ENCODE results near the gene TES.

The TES gene

GRCh38 chr7:116194115-116194514 is 16.2 kb upstream of the TES start:
- no peak for DNase-seq

DNA sequence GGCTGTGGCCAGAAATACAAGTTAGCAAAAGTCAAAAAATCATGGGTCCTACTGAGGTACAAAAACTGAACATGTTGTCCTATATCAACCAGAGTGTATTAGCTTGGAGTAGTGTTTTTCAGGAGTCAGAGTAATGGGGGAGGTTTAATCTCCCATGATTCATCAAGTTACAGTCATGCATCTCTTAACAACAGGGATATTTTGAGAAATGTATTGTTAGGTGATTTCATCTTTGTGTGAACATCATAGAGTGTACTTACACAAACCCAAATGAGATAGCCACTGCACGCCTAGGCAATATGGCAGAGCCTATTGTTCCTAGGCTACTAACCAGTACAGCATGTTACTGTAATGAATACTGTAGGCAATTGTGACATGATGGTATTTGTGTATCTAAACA is 14.9 kb upstream of the TES start:
- DNase-seq, result no peak

DNA sequence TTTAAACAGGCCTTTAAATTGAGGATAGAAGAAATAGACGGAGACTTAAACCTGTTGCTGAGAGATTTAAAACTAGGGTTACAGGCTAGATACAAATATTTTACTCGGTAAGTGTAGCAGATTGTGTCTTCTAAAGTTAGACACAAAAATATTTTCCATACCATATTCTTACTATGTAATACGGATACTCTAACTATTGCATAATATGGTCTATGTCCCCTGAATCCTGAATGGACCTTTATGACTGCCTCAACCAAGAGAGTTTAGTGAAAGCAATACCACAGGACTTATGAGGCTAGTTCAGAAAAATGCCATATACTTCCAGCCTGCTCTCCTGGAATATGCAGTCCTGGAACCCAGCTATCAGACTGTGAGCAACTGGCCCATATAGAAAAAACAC is 13.4 kb upstream of the TES start:
- no peak for DNase-seq

DNA sequence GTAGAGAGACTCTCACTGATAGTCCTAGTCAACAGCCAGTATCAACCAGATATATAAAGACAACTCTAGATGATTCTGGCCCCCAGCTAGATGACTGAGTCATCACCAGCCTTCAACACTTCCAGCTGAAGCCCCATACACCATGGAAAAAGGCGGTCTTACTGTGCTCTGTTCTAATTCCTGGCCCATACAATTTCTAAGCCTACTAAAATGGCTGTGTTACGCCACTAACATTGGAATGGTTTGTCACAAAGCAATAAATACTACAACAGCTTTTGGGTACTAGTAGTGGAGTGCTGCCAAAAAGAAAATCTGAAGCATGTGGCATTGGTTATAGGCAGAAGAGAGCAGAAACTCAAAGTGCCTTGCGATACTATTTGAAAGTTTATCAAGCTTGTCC is 13.0 kb upstream of the TES start:
- no peak for DNase-seq

DNA sequence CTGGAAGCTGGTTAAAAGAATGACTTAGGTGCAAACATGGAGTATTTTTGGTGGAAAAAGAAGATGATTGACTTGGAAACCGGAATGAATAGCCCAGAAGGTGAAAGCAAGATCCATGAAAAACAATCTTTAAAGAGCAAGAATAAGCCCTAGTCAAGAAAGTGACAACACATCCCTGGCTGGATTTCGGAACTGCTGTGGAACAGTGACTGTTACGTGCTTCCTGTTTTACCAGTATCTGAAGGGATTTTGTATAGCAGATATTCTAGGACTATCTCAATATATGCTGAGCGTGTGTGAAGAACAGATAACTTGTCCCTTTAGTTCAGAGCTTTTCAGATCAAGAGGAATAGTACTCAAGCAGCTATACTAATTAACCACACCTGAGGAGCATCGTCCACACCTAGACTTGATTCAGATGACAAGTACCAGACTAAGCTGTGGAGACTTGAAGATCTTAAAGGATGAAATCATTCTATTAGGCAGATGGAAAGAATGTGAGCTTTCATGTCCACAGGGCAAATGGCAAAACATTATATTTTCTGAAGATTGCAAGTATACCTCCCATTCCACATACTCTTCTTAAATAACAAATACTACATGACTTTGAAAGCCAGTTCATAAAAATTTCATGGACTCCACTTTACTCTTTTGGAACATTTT is 11.5 kb upstream of the TES start:
- DNase-seq, result no peak

DNA sequence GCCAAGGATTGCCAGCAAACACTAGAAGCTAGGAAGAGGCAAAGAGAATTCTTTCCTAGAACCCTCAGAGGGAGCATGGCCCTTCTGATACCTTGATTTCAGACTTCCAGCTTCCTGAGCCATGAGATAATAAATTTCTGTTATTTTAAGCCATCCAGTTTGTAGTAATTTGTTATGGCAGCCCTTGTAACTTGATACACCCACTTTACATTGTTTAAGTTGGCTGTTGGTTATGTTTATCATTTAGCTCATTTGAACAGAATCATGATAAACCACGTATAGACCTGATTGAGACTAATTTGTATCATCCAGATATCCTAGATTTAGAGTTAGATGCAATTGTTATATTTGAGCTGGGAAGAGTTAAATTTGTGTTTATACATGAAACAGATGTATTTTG is 9.4 kb upstream of the TES start:
- no peak for DNase-seq

DNA sequence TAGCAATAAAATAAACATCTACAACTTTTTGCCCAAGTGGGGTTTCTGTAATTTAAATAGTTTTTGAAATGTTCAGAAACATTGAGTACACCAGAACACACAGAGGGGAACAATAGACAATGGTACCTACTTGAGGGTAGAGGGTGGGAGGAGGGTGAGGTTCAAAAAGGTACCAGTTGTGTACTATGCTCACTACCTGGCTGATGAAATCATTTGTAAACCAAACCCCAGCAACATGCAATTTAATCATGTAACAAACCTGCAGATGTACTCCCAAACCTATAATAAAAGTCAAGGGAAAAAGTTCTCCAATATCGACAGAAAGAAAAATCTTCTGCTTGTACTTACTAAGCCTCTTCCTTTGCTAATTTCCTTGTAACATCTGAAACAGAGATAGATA is 4.2 kb upstream of the TES start:
- DNase-seq, result no peak

GRCh38 chr7:116208919-116209318 is 1.4 kb upstream of the TES start:
- DNase-seq, result no peak

DNA sequence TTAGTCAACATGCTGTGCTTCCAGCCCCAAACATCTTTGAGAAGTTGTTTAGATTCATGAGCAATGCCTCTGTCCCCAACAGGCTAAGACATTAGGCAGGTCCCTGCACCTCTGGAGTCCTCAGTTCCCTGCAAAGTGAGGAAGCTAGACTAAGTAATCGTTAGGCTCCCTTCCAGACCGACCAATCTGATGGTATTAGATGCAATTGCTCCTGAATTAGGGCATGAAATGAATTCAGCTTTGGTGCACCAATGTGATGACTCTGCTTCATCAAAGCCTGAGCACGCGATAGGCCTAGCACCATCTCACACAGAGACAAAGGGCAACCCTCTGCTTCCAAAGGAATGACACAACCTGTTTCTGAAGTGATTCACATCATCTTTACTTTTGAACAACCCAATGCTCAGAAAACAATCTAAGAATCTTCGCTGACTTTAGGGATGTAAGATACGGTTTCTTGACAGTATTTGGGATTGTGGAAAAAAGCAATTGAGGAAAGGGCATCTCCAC is 723 bp upstream of the TES start:
- no peak for DNase-seq

DNA sequence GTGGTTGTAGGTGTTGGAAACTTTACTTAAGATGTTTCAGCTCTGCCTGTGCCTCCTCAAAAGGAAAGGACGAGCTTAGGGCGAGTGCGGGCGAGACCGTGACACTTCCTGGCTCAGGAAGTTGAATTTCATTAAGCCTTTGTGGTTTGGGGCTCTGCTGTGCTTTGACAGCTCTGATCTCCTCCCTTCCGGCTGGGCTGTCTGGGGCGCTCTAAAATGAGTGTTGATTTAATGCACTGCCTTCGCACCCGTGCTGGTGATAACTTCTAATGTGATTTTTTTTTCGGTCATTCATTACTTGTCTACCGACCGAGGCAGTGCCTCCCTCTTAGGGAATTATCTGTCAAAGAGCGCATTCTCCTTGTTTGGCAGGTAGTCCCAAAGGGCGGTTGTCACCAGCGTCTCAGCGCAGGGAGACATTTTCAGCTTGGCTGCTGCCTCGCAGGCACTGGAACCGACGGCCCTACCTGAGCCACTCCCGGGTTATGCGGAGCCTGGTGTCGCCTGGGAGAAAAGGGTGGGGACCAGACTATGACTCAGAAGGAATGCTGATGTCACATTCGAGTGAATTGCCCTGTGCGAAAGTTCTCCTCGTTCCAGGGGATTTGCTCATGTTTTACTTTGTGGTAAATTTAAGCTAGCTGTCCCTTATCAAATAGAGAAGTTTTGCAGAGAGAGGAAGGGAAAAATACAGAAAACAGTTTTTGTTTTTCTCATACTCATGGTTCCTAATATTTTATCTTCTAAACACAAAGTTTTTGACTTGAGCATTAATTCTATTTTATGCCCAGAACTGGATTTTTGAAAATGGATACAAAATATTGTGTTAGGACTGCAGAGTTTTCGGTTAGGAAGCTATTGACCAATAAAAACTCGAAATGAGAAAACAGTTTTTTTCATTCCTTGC is 920 bp downstream of the TES start:
- peak; percentile 59 to 63 for DNase-seq

DNA sequence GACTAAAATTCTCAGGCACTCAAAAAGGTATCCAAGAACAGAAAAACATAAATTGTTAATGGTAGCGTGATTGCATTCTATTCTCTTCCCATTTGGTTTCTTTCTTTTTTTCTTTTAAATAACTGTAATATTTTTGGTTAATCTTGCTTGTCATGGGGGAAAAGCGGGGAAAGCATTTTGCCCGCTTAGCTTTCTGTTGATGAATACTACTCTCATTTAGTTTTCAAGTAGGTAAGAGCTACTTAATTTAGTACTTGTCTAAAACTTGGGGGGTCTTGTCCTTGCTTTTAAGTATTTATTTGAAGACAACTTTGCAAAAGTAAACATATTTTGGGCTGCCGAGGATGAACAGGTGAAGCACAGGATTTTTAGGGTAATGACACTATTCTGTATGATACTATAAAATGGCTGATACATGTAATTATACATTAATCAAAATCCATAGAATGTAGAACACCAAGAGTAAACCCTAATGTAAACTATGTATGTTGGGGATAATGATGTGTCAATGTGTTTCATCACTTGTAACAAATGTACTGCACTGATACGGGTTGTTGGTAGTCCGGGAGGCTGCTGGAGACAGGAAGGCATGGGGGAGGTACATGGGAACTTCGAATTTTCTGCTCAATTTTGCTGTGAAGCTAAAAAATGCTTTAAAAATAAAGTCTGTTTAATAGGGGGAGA is 1.7 kb downstream of the TES start:
- DNase-seq, result no peak

DNA sequence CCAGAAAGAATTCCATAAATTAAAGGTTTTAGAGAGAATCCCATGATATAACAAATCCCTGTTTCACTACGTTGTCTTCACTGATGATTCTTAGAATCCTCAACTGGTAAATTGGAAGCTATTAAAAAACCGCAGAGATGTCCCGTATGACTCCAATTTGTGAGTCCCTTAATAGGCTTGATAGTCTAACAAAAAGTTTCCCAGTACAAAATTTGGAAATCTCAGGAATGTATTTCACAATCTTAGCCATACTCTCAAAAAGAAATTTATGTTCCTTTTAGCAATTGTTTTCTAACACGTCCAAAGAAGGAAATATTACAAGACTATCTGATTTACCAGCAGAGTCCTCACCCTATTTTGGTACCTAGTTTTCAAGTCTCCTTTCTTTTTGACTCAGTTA is 2.5 kb downstream of the TES start:
- no peak for DNase-seq

- DNase-seq, result no peak
Observed at GRCh38 chr7:116213361-116214130, 3.2 kb downstream of the TES start.

DNA sequence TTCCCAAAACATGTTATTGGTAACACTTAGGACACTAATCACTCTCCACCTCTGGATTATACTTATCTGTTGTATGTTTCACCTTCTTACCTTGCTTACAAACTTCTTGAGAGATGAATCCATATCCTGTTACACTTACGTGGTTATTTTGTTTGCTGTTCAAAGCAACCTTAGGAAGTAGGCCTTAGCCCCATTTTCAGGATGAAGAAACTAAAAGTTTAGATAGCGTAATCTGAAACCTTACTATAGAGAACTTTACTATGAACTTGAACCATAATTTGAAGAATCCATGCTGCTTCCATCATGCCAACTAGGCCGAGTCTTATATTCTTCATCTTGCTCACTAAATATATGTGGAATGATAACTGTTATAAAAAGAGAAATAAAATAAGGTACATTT is 4.6 kb downstream of the TES start:
- no peak for DNase-seq

GRCh38 chr7:116215551-116215950 is 5.2 kb downstream of the TES start:
- DNase-seq, result no peak

DNA sequence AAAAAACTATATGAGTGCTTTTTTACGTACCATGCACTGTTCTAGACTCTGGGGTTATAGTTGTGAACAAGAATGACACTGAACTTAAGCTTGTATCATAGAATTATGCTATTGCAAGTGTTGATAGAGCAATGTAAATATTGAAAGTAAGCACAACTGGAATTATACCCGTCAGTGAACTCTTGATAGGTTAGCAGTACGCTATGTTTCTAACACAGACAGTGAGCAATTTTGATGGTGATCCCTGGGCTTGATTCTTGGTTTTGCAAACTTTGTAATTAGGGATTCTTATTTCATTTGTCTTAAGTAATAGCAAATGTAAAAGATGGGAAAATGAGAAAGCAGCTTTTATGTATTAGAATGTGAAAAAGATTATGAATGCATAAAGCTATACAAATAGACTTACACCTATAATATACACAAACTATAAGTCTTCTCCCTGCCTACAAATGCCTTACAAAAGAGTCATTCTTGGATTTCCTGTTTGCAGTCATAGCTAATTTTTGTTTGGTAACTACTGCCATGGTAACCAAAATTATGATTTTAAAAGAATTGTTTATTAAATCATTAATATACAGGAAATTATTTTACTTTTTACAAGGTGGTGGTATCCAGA is 6.7 kb downstream of the TES start:
- no peak for DNase-seq

DNA sequence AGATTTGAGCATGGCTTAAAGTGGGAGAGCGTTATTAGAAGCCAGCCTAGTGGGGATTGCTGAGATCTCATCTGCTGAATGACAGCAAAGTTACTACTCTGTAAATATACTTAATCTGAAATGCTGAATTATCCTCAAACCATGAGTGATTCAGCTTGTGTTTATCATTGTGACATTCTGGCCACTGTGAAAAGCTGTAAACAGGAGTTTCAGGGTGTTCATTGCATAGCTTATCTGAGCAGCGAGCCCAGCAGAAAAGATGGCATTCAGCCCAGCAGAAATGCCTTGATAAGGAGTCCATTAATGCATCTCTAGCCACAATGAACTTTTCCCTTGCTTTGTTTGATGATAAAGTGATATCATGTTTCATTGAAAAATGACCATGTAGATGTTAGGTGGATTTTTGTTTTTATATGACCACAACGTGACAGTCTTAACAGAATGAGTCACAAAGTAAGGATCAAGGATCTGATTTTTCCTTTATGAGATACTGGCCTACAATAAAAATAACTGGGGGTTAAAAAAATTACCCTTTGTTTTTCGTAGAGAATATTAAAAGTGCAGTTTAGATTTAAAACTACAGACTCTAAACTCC is 7.8 kb downstream of the TES start:
- DNase-seq, result no peak

- no peak for DNase-seq
Observed at GRCh38 chr7:116218747-116219146, 8.4 kb downstream of the TES start.

GRCh38 chr7:116219288-116219687 is 8.9 kb downstream of the TES start:
- DNase-seq, result no peak

DNA sequence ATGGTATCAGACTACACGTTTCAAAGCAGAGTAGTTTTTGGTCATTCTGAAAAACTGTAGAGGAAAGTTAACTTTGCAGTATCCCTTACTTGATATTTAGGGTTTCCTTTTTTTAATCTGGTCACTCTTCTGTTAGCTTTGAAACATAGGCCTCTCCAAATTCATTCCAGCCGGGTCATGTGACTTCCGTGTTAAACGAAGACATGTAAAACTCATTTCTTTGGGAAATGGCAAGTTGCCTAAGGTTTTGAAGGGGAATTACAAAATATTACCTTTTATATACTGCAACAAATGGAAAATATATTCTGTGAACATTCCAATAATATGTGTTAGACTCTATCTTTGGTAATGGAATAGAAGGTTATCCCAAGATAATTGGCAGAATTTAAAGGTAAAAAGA is 9.5 kb downstream of the TES start:
- no peak for DNase-seq

DNA sequence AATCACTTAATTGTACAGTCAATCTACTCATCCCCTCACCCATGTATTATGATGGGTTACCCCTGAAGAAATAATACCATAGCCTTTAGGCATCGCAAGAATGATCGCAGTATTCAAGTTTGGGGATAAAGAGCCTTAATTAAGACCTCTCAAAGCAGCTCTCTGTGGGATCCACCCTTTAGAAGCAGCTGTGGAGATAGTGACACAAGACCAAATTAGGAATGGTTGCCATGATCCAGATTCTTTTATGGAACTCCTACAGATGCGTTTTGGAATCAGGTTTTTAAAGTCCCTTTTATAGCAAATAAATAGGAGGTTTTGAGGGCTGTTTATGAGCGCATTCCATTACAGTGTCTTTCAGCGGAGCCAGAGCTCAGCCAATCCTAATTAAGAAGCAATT is 12.2 kb downstream of the TES start:
- no peak for DNase-seq

- no peak for DNase-seq
Observed at GRCh38 chr7:116223588-116223987, 13.2 kb downstream of the TES start.

Measured in stimulated activated CD4-positive, alpha-beta T cell treated with anti-CD3 and anti-CD28 coated beads, Interleukin-2, amount 100 ng/mL, for 48 hours (primary cell).